Gastrocnemius medialis (tissue), 4 donors: ENCODE results near the gene CCDC187. TPM values are rescaled to one million over a fixed set of nuclear protein-coding genes. Genes with fewer than 3 reads are reported as not detected.

Experiments
- ATAC-seq, 2 donors: fragments of 150-250 bp; one replicate each; pipeline ENCODE4 v1.9.1; 2016
- DNase-seq, 2 donors: peaks; one replicate each; pipeline ENCODE4 v3.0.0-alpha.2; 2019
- H3K27ac ChIP-seq, 4 donors: fragments of 200-600 bp; sonication (generic); 1 replicate in 1 of 4; 2 replicates in 3 of 4; pipeline ENCODE4 v1.5.1; 2016 to 2018; ENCODE audit warnings: mild to moderate bottlenecking in 2 of 4, moderate library complexity in 1 of 4
- H3K27me3 ChIP-seq, 3 donors: fragments of 200-600 bp; sonication (generic) in 2 of 3; 1 replicate in 1 of 3; 2 replicates in 2 of 3; pipeline versions ENCODE4 v1.5.1 to v1.6.0; 2016 to 2019; ENCODE audit warnings: mild to moderate bottlenecking in 1 of 3, moderate library complexity in 1 of 3
- H3K36me3 ChIP-seq, 2 donors: fragments of 200-600 bp; sonication (generic) in 1 of 2; one replicate each; pipeline ENCODE4 v1.5.1; 2017 to 2018
- H3K4me1 ChIP-seq, 2 donors: fragments of 200-600 bp; sonication (generic) in 1 of 2; one replicate each; pipeline ENCODE4 v1.5.1; 2016 to 2017; ENCODE audit warnings: mild to moderate bottlenecking in 2 of 2
- H3K4me3 ChIP-seq, 4 donors: fragments of 200-600 bp; sonication (generic) in 3 of 4; 1 replicate in 1 of 4; 2 replicates in 3 of 4; pipeline ENCODE4 v1.5.1; 2016 to 2019; ENCODE audit warnings: mild to moderate bottlenecking in 2 of 4
- H3K9me3 ChIP-seq, 3 donors: fragments of 200-600 bp; sonication (generic) in 2 of 3; 1 replicate in 1 of 3; 2 replicates in 2 of 3; pipeline ENCODE4 v1.5.1; 2016 to 2019
- CTCF ChIP-seq, 5 experiments: fragments of 450-650 bp in 3 of 5; fragments of 200-600 bp in 2 of 5; sonication (generic) in 2 of 5; IDR thresholded peaks in 4 of 5; conservative IDR thresholded peaks in 1 of 5; 1 replicate in 4 of 5; 2 replicates in 1 of 5; pipeline ENCODE4 v1.5.1; 2016 to 2019; ENCODE audit warnings: antibody characterized with exemption in 5 of 5, mild to moderate bottlenecking in 3 of 5, moderate library complexity in 3 of 5
- POLR2A ChIP-seq, 2 donors: fragments of 450-650 bp; IDR thresholded peaks; one replicate each; pipeline ENCODE4 v1.6.1; 2017; ENCODE audit warnings: antibody characterized with exemption in 2 of 2, mild to moderate bottlenecking in 2 of 2, moderate library complexity in 2 of 2
- in situ Hi-C, 4 donors: fragments of 200-750 bp; cut with MboI; loops; one replicate each; pipeline versions ENCODE4 v1.15.0 to v1.8.0; 2017; ENCODE audit warnings: low sequenced_read_pairs in 4 of 4
- intact Hi-C: fragments of 100-400 bp; cut with DNase I; formaldehyde crosslinking; loops from one replicate; pipeline ENCODE4 v1.15.1; 2023; ENCODE audit warnings: low total_unique reads
- total RNA-seq, 4 donors: library from RNA; depleted of rRNA; stranded (reverse); fragments of >200 nt; gene quantifications; one replicate each; pipeline versions ENCODE4 v1.1.0 to v1.2.3, GENCODE V29; 2016

The CCDC187 gene
- total RNA-seq, 4 donors from 2014 or later = not detected

DNA sequence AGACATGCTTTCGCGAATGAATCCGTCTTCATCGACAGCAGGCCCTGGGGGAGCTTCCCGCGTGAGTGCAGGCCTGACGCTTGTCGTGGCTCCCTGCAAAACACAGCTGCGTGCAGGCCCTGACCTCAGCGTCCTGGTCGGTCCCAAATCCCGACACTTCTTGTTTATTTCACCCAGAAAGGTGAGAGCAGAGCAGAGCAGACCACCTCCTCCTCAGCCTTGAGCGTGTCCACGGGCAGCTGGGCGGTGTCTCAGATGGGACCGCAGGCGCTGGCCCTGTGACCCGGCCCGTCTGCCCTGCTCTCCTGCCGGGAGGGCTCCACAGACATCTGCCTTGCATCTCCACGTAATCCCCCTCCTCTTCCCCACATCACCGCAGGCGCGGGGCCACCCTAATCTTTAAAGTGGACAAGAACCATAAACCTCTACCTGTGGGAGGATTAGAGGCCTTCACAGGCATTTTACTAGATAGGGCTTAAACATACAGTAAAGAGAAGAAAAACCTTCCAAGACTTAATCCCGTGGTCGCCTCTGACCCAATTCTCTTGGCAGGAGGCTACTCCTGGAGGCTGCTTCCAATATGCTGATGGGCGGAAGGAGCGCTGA lies 91.4 kb downstream of the CCDC187 start:
- no peaks in the 10 kb centered on the region for H3K4me1 ChIP-seq
- no peak overlapping the region for H3K27ac ChIP-seq
- ATAC-seq = no peak
- no peak overlapping the region for H3K4me3 ChIP-seq
- no peak for TF ChIP-seq CTCF (IDR thresholded peaks at IDR 0.05 in 4 of 5, conservative IDR thresholded peaks at IDR 0.05 in 1 of 5)
- no peak for TF ChIP-seq POLR2A (IDR thresholded peaks at IDR 0.05)
- in situ Hi-C loops (no loop called here), intact Hi-C loops (no loop called here)
- H3K36me3 ChIP-seq = peaks cover 0 to 68% of the 10 kb centered on the region in 2 donors
- no peaks in the 10 kb centered on the region for H3K9me3 ChIP-seq
- no peak for DNase-seq
- no peaks in the 10 kb centered on the region for H3K27me3 ChIP-seq

GRCh38 chr9:136211441-136212344 lies 92.2 kb downstream of the CCDC187 start:
- no peak for TF ChIP-seq POLR2A (IDR thresholded peaks at IDR 0.05)
- no peak for TF ChIP-seq CTCF (IDR thresholded peaks at IDR 0.05 in 4 of 5, conservative IDR thresholded peaks at IDR 0.05 in 1 of 5)
- no peaks in the 10 kb centered on the region for H3K27me3 ChIP-seq
- no peak overlapping the region for H3K27ac ChIP-seq
- intact Hi-C loops (no loop called here), in situ Hi-C loops (no loop called here)
- DNase-seq = no peak
- ATAC-seq = no peak
- H3K4me3 ChIP-seq = no peak overlapping the region
- peaks cover 0 to 68% of the 10 kb centered on the region in 2 donors for H3K36me3 ChIP-seq
- no peaks in the 10 kb centered on the region for H3K4me1 ChIP-seq
- H3K9me3 ChIP-seq = no peaks in the 10 kb centered on the region

- intact Hi-C loops (no loop called here), in situ Hi-C loops (no loop called here)
- Histone ChIP-seq H3K4me1 (no peaks in the 10 kb centered on the region), H3K27me3 (no peaks in the 10 kb centered on the region), H3K36me3 (peaks cover 0 to 63% of the 10 kb centered on the region in 2 donors), H3K9me3 (no peaks in the 10 kb centered on the region), H3K27ac (no peak overlapping the region), H3K4me3 (no peak overlapping the region)
- TF ChIP-seq CTCF (IDR thresholded peaks at IDR 0.05 in 4 of 5, conservative IDR thresholded peaks at IDR 0.05 in 1 of 5) (no peak), POLR2A (IDR thresholded peaks at IDR 0.05) (no peak)
- no peak for DNase-seq
- ATAC-seq = no peak
These were observed 92.9 kb downstream of the CCDC187 start for GRCh38 chr9:136211006-136211405.

GRCh38 chr9:136210276-136210675 lies 93.6 kb downstream of the CCDC187 start:
- TF ChIP-seq CTCF (IDR thresholded peaks at IDR 0.05 in 4 of 5, conservative IDR thresholded peaks at IDR 0.05 in 1 of 5) = no peak
- TF ChIP-seq POLR2A (IDR thresholded peaks at IDR 0.05) = no peak
- H3K36me3 ChIP-seq = peaks cover 0 to 56% of the 10 kb centered on the region in 2 donors
- DNase-seq (no peak), ATAC-seq (no peak)
- H3K4me3 ChIP-seq = no peak overlapping the region
- intact Hi-C loops (no loop called here), in situ Hi-C loops (no loop called here)
- peaks cover 0 to 5% (median 0%) of the 10 kb centered on the region in 3 donors for H3K27me3 ChIP-seq
- H3K4me1 ChIP-seq = no peaks in the 10 kb centered on the region
- H3K9me3 ChIP-seq = no peaks in the 10 kb centered on the region
- no peak overlapping the region for H3K27ac ChIP-seq
